Activated naive CD4-positive, alpha-beta T cell (primary cell): Measurements from ENCODE around the gene DEPDC4.

Experiments used
- DNase-seq, 4 experiments: peaks; one replicate each; lab custom pipeline; 2025; lab: John Stamatoyannopoulos, UW

The DEPDC4 gene

GRCh38 chr12:100213016-100213891, 53.6 kb downstream of the DEPDC4 start:
- no peak for DNase-seq

GRCh38 chr12:100211698-100212097, 55.2 kb downstream of the DEPDC4 start:
- no peak for DNase-seq

- DNase-seq: no peak
Observed at GRCh38 chr12:100208834-100209233, 58.0 kb downstream of the DEPDC4 start.

GRCh38 chr12:100207311-100207710, 59.6 kb downstream of the DEPDC4 start:
- no peak for DNase-seq

GRCh38 chr12:100201604-100202423, 65.1 kb downstream of the DEPDC4 start:
- no peak for DNase-seq

- DNase-seq: peak; percentile 76 to 96 (median 86)
Observed at GRCh38 chr12:100200463-100201181, 66.3 kb downstream of the DEPDC4 start, which contains the start of gene ACTR6. ACTR6 (plus strand) TSS chr12:100200815; CDS start chr12:100200852, 37 bp downstream.

GRCh38 chr12:100199347-100200149, 67.3 kb downstream of the DEPDC4 start:
- DNase-seq: peak; percentile 37 to 66 (median 49)

- DNase-seq: no peak
Observed at GRCh38 chr12:100199023-100199346, 67.9 kb downstream of the DEPDC4 start.

GRCh38 chr12:100197486-100197885, 69.4 kb downstream of the DEPDC4 start:
- no peak for DNase-seq

GRCh38 chr12:100193085-100193484, 73.8 kb downstream of the DEPDC4 start:
- DNase-seq: no peak
